ENCODE measurements around the gene AARS2.

The AARS2 gene

GRCh38 chr6:44298864-44299263 lies 14.3 kb downstream of the AARS2 start:
- DNase-seq: no peak

GRCh38 chr6:44298055-44298803 lies 14.9 kb downstream of the AARS2 start:
- DNase-seq: no peak

GRCh38 chr6:44297063-44298038 lies 15.8 kb downstream of the AARS2 start:
- DNase-seq: no peak

DNA sequence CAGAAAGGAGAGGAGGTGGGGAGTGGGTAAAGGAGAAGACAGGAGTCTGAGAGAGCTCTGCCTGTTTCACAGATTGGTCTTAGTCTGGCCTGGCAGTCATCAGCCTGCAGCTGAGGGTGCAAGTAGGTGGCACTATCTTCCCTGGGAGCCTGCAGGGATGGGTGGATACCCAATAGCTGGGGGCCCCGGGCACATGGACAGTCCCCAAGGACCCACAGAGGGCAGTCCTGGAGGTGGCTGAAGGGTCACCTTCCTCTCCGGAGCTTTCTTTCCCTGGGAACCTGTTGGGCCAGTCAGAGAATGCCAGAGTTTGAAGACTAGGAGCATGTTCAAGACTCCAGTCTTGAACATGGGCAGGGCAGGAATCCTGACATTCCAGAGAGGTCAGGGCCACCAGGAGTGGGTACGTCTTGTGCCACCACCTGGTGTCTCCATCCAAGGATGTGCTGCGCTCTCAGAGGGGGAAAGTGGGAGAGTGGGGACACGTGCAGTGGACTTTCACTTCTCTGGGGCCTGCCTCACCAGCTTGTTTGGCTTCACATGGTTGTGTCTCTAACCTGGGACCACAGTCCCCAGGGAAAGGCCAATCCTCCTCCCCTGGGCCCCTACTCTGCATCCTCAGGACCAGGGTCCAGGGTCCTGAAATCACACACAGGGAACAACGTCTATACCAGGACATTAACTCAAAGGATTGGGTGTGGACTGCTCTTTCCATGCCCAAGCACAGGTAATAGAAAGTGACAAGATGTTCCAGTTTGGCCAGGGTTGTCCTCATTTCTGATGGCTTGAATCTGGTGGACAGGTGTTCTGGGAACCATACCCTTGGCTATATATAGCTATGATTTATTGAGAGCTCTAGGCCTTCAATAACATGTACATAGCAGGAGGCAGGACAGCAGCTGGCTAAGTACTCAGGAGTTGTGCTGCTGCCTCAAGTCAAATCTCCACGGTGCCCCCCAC lies 18.0 kb downstream of the AARS2 start:
- DNase-seq: no peak

- DNase-seq: no peak
Observed at GRCh38 chr6:44292661-44293365, 20.3 kb downstream of the AARS2 start.

GRCh38 chr6:44291841-44292240 lies 21.3 kb downstream of the AARS2 start:
- no peak for DNase-seq

DNA sequence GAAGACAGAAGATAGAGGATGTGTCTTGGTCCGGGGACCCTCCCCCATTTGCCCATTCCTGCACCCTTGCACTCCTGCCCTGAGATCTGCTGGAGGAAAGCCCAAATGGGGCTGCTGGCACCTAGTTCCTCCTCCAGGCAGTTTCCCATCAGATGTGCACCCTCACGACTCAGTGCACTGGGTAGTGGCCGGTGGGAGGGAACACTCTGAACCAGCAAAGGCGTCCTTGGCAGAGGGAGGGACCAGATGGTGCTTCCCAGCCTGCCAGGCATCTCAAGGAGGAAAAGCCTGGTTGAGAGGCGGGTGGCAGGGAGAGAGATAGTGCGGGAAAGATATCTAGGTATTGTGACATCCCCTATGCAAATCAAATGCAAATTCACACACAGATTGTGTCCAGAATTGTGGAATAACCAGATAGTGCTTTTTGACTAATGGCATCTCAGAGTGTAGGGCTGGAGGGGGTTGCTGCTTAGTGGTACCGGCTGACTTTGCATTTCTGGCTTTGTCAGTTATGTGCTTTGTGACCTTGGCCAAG lies 23.4 kb downstream of the AARS2 start:
- DNase-seq: no peak

DNA sequence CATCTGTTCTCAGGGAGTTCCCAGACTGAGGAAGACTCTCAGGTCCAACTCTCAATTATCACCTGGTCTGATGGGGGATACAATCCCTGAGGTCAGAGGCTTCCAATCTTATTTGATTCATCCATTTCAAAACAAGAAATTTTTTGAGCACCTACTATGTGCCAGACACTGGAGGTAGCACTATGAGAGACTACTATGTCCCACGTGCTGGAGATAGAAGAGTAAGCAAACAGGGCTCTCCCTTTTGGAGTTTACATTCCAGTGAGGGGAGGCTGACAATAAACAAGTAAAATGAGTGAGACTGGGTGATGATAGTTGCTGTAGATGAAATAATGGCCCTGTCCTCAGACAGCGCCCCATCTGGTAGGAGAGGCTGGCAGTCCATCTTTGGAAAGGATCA lies 26.4 kb downstream of the AARS2 start:
- DNase-seq: no peak

DNA sequence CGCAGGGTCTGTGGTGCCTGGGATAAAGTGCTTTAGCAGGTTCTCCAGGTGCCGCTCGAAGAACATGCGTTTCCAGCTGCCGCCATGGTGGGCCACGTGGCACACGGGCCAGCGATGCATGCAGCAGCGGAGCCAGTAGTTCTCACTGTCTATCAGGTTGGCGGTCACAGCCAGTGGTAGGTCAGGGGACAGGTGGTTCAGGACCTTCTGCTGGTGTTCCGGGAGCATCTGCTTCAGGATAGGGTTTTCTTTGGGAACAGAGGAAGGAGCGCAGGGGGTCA lies 26.9 kb downstream of the AARS2 start:
- DNase-seq: no peak

- no peak for DNase-seq
Observed at GRCh38 chr6:44285552-44286284, 27.4 kb downstream of the AARS2 start.

DNA sequence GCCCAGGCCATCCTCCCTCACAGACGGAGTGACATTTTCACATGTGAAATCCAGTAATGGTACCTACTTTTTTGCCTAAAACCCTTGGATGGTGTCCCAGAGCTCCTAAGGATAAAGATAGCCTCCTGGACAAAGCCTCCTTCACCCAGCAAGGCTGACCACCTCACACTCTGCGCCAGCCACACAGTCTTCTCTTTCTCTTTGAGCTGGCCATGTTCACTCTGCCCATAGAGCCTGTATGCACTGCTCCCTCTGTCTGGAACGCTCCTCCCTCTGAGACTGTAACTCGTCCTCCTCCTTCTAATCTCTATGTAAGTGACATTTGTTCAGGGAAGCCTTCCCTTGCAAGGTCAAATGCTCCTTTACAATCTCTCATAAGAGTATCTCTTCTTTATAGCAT lies 28.3 kb downstream of the AARS2 start:
- no peak for DNase-seq

GRCh38 chr6:44284121-44284520 lies 29.0 kb downstream of the AARS2 start:
- no peak for DNase-seq

- DNase-seq: peak; percentile 33
Observed at GRCh38 chr6:44278774-44279697, 34.1 kb downstream of the AARS2 start.

DNA sequence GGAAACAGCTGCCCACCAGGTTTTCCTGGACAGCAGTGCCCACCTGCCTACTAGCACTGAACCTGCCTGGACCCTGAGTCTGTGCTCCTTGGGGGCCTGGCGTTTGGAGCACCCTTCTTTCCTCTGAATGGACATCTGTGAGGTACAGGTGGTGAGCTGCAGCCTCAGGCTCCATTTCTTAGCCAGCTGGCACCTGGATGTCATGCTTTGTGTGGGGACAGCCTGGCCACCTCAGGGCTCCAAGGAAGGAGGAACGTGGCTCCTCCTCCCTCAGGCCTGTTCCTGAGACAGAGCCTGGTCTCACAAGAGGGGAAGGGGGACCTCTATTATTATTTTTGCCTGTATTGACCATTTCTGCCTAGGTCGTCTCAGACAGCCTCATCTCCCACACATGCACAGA lies 34.8 kb downstream of the AARS2 start:
- DNase-seq: no peak

- DNase-seq: no peak
Observed at GRCh38 chr6:44277763-44278162, 35.4 kb downstream of the AARS2 start.

- no peak for DNase-seq
Observed at GRCh38 chr6:44276667-44277640, 36.2 kb downstream of the AARS2 start.

DNA sequence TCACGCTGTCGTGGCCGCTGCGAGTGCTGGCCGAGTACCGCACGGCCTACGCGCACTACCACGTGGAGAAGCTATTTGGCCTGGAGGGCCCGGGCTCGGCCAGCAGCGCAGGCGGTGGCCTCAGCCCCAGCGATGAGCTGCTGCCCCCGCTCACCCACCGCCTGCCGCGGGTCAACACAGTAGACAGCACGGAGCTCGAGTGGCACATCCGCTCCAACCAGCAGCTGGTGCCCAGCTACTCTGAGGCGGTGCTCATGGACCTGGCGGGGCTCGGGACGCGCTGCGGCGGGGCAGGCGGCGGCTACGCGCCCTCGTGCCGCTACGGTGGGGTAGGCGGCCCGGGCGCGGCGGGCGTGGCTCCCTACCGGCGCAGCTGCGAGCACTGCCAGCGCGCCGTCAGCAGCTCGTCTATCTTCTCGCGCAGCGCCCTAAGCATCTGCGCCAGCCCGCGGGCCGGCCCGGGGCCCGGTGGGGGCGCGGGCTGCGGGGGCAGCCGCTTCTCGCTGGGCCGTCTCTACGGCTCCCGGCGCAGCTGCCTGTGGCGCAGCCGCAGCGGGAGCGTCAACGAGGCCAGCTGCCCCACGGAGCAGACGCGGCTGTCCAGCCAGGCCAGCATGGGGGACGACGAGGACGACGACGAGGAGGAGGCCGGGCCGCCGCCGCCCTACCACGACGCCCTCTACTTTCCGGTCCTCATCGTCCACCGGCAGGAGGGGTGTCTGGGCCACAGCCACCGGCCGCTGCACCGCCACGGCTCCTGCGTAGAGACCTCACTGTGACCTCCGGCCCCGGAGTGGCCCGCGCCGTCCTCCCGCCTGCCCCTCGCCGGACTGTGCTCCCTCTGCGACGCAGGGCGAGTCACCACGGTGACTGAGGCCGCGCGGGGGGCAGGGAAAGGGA lies 37.1 kb downstream of the AARS2 start:
- DNase-seq: no peak

DNA sequence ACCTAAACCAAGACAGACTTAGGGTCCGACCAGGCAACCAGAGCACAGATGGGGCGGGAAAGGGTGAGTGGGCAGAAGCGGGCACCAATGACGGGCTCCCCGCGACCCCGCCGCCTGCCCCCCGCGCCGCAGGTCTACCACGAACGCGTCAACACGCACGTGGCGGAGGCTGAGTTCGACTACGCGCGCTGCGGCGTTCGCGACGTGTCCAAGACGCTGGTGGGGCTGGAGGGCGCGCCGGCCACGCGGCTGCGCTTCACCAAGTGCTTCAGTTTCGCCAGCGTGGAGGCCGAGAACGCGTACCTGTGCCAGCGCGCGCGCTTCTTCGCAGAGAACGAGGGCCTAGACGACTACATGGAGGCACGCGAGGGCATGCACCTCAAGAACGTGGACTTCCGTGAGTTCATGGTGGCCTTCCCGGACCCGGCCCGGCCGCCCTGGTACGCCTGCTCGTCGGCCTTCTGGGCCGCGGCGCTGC lies 37.8 kb downstream of the AARS2 start:
- no peak for DNase-seq

Measured in T1000 (cell line).